Stomach smooth muscle (tissue), 2 donors: ENCODE data around the gene HEATR5B.
"Not testable (repeated sequence)": the region's sequence is repeated elsewhere in the genome, so short reads cannot be mapped to it uniquely, and the experiment has no call there.

Experiments used
- H3K27ac ChIP-seq: one replicate; pipeline ENCODE4 v1.7.0; 2013; ENCODE audit warnings: mild to moderate bottlenecking, low read length, inconsistent platforms
- H3K27me3 ChIP-seq, 2 donors: one replicate each; pipeline ENCODE4 v1.7.0; 2013; ENCODE audit warnings: low read length in 2 of 2; ENCODE audit not compliant: insufficient read depth in 2 of 2, control insufficient read depth in 1 of 2
- H3K36me3 ChIP-seq, 2 donors: one replicate each; pipeline ENCODE4 v1.7.0; 2013; ENCODE audit warnings: low read length in 2 of 2; ENCODE audit not compliant: control insufficient read depth in 2 of 2, insufficient read depth in 2 of 2
- H3K4me1 ChIP-seq: one replicate; pipeline ENCODE4 v1.7.0; 2013; ENCODE audit warnings: low read length; ENCODE audit not compliant: control insufficient read depth, insufficient read depth
- H3K4me3 ChIP-seq, 2 donors: one replicate each; pipeline ENCODE4 v1.7.0; 2013; ENCODE audit warnings: low read length in 2 of 2
- H3K9ac ChIP-seq, 2 donors: one replicate each; pipeline ENCODE4 v1.7.0; 2013; ENCODE audit warnings: low read length in 2 of 2, mild to moderate bottlenecking in 1 of 2
- H3K9me3 ChIP-seq, 2 donors: one replicate each; pipeline ENCODE4 v1.7.0; 2013; ENCODE audit warnings: low read length in 2 of 2; ENCODE audit not compliant: control insufficient read depth in 2 of 2
- donor health status: healthy.
- donor health status: Pancreatic carcinoma.

HEATR5B gene

DNA sequence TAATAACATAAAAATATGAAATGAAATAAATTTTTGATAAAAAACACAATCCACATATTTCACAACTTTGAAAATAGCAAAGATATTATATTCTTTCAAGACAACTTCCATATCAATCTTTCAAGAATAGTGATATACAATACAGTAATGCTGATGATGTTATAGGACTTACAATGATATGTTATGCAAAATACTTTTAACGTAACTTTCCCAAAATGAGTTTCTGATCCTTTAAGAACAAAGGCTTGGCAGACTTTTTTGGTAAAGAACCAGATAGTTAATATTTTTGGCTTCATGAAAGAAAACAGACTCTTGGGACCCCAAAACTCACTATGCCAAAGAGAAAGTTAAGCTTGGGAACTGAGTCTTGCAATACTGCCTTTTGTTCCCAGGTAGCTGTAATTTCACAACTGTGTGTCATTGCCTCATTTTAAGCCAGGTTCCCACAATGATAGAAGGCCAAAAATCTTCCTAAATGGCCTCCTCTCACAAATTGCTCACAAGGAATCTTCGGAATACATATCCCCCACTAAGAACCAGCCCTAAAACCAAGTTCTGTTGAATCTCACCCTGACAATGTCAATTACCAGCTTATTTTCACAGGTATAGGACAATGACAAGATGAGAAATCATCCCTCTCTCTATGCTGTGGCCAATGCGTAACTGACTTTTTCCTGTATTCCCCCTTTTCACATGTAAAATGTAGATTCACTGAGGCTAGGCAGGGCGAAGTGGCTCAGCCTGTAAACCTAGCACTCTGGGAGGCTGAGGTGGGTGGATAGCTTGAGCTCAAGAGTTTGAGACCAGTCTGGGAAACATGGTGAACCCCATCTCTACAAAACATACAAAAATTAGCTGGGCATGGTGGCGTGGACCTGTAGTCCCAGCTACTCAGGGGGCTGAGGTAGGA, 63.0 kb downstream of the HEATR5B start:
- H3K27ac ChIP-seq = no peak overlapping the region
- H3K4me3 ChIP-seq = no peak overlapping the region
- peaks cover 18 to 22% of the 10 kb centered on the region in 2 donors for H3K36me3 ChIP-seq
- no peaks in the 10 kb centered on the region for H3K9me3 ChIP-seq
- H3K9ac ChIP-seq = no peak overlapping the region
- H3K4me1 ChIP-seq = no peaks in the 10 kb centered on the region
- no peaks in the 10 kb centered on the region for H3K27me3 ChIP-seq

DNA sequence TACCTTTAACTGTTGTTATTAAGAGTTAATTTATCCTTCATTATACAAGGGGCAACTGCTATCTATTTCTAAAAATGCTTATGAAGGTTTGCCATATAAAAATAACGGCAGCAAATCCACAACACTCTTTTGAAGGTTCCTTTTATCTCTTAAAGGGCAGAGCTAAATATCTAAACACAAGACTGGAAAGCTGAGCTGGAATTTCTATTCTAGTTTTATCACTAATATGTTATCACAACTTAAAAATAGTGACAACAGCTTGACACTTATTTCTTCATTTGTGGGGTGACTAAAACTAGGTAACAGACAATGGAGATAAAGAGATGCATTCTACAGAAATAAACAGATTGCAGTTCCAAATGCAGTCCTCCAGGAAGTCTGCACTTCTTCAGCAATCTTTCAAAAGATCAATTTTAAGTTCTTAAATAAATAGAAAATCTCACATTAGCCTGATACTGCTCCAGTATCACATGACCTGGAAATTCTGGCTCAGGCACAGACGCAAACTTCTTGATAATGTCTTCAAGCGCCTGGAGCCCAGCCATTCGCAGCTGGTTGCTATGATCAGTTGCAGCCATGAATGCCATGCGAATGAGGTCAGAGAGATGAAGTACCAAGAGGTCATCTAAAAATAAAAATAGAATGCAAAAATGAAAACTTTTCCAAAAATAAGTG, 63.8 kb downstream of the HEATR5B start:
- H3K27ac ChIP-seq = no peak overlapping the region
- H3K9me3 ChIP-seq = no peaks in the 10 kb centered on the region
- H3K4me3 ChIP-seq = no peak overlapping the region
- H3K36me3 ChIP-seq = peaks cover 14 to 23% of the 10 kb centered on the region in 2 donors
- H3K27me3 ChIP-seq = no peaks in the 10 kb centered on the region
- H3K4me1 ChIP-seq = no peaks in the 10 kb centered on the region
- no peak overlapping the region for H3K9ac ChIP-seq

DNA sequence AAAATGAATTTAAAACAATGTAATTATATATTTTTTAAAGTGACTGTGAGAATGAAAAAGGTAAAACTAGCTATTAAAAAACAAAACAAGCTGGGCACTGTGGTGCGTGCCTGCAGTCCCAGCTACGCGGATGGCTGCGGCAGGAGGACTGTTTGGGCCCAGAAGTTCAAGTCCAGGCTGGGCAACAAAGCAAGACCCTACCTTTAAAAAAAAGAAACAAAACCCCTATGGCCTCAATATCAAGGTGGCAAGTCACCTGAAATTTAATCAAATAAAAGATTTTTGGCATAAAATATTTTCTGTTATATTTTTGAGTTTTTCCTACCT, 70.9 kb downstream of the HEATR5B start:
- Histone ChIP-seq H3K9me3 (no peaks in the 10 kb centered on the region), H3K27me3 (no peaks in the 10 kb centered on the region), H3K4me1 (no peaks in the 10 kb centered on the region), H3K4me3 (no peak overlapping the region), H3K36me3 (peaks cover 21 to 24% of the 10 kb centered on the region in 2 donors), H3K27ac (no peak overlapping the region), H3K9ac (no peak overlapping the region)

- no peaks in the 10 kb centered on the region for H3K27me3 ChIP-seq
- no peaks in the 10 kb centered on the region for H3K4me1 ChIP-seq
- no peak overlapping the region for H3K4me3 ChIP-seq
- H3K27ac ChIP-seq = no peak overlapping the region
- no peak overlapping the region for H3K9ac ChIP-seq
- H3K36me3 ChIP-seq = peaks cover 22 to 26% of the 10 kb centered on the region in 2 donors
- H3K9me3 ChIP-seq = no peaks in the 10 kb centered on the region
Observed at GRCh38 chr2:37011130-37011529, 73.0 kb downstream of the HEATR5B start.

- Histone ChIP-seq H3K36me3 (peaks cover 27 to 32% of the 10 kb centered on the region in 2 donors), H3K9me3 (no peaks in the 10 kb centered on the region), H3K4me1 (no peaks in the 10 kb centered on the region), H3K4me3 (no peak overlapping the region), H3K27ac (no peak overlapping the region), H3K27me3 (no peaks in the 10 kb centered on the region), H3K9ac (no peak overlapping the region)
Observed at GRCh38 chr2:37005118-37005868, 78.9 kb downstream of the HEATR5B start.

DNA sequence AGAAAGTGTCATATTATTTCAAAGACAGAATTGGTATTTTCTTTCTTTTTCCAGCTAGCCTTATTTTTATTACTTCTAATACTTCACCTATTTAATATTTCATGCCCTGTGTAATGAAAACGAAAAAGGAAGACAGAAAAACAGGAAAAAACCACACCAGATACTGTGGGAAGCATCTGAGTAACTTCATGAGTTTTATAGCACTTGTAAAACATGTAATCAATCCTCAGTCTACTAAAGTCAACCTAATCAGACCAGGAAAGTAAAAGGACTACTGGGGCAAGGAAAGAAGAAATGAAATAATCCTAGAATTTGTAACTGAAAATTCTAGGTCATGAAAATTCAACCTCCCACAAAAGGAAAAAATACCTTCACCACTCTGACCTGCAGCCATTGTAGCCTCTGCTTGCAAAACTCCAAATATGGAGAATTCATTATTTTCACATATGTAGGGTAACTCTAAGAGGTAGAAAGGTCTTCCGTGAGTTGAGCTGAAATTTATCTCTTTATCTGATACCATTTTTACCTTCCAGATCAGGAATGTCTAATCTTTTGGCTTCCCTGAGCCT, 83.1 kb downstream of the HEATR5B start:
- Histone ChIP-seq H3K27me3 (no peaks in the 10 kb centered on the region), H3K27ac (no peak overlapping the region), H3K9me3 (no peaks in the 10 kb centered on the region), H3K36me3 (peaks cover 31 to 32% of the 10 kb centered on the region in 2 donors), H3K4me3 (no peak overlapping the region), H3K9ac (no peak overlapping the region), H3K4me1 (no peaks in the 10 kb centered on the region)

- Histone ChIP-seq H3K4me3 (no peak overlapping the region), H3K36me3 (peaks cover 30 to 31% of the 10 kb centered on the region in 2 donors), H3K27me3 (no peaks in the 10 kb centered on the region), H3K27ac (no peak overlapping the region), H3K9me3 (no peaks in the 10 kb centered on the region), H3K9ac (no peak overlapping the region), H3K4me1 (no peaks in the 10 kb centered on the region)
Observed at GRCh38 chr2:37000318-37000717, 83.9 kb downstream of the HEATR5B start.

DNA sequence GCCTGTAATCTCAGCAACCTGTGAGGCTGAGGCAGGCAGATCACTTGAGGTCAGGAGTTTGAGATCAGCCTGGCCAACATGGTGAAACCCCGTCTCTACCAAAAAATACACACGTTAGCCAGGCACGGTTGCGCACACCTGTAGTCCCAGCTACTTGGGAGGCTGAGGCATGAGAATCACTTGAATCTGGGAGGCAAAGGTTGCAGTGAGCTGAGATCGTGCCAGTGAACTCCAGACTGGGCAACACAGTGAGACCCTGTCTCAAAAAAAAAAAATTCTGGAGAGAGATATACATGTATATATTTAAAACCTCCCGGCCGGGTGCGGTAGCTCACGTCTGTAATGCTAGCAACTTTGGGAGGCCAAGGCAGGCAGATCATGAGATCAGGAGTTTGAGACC, 84.8 kb downstream of the HEATR5B start:
- peaks cover 27 to 28% of the 10 kb centered on the region in 2 donors for H3K36me3 ChIP-seq
- not testable (repeated sequence) for H3K4me3 ChIP-seq

GRCh38 chr2:36993841-36994620, 90.1 kb downstream of the HEATR5B start:
- Histone ChIP-seq H3K4me1 (no peaks in the 10 kb centered on the region), H3K36me3 (peaks cover 2 to 7% of the 10 kb centered on the region in 2 donors), H3K27ac (no peak overlapping the region), H3K9me3 (no peaks in the 10 kb centered on the region), H3K4me3 (no peak overlapping the region), H3K27me3 (no peaks in the 10 kb centered on the region), H3K9ac (no peak overlapping the region)

More for the DNA sequence above, 84.8 kb downstream of the HEATR5B start:
- H3K9me3 ChIP-seq, H3K9ac ChIP-seq, H3K4me1 ChIP-seq, H3K27me3 ChIP-seq, H3K27ac ChIP-seq: not testable (repeated sequence)

GRCh38 chr2:36988008-36988407, 96.2 kb downstream of the HEATR5B start:
- Histone ChIP-seq H3K9me3 (no peaks in the 10 kb centered on the region), H3K9ac (no peak overlapping the region), H3K36me3 (peaks cover 4 to 7% of the 10 kb centered on the region in 2 donors), H3K4me1 (no peaks in the 10 kb centered on the region), H3K4me3 (no peak overlapping the region), H3K27me3 (no peaks in the 10 kb centered on the region), H3K27ac (no peak overlapping the region)
